ENCODE results near the gene CDC37.

The CDC37 gene

GRCh38 chr19:10403137-10404021 lies at the start of gene CDC37:
Gene CDC37, minus strand, starts transcription at chr19:10403542. Its CDS starts 63 bp downstream, at chr19:10403479.
- peak; percentile 98 for DNase-seq

GRCh38 chr19:10450853-10451609 lies 47.7 kb upstream of the CDC37 start:
- no peak for DNase-seq

- DNase-seq: no peak
These were observed 47.0 kb upstream of the CDC37 start for GRCh38 chr19:10450191-10450852.

GRCh38 chr19:10449037-10449436 lies 45.7 kb upstream of the CDC37 start:
- no peak for DNase-seq

- no peak for DNase-seq
These were observed 39.4 kb upstream of the CDC37 start for GRCh38 chr19:10442698-10443097.

GRCh38 chr19:10439588-10439987 lies 36.2 kb upstream of the CDC37 start:
- DNase-seq: no peak

GRCh38 chr19:10433131-10433536 lies 29.8 kb upstream of the CDC37 start:
- no peak for DNase-seq

- no peak for DNase-seq
These were observed 29.4 kb upstream of the CDC37 start for GRCh38 chr19:10432736-10433130.

GRCh38 chr19:10431943-10432735 lies 28.8 kb upstream of the CDC37 start:
- DNase-seq: peak; percentile 57

- peak; percentile 42 for DNase-seq
These were observed 28.1 kb upstream of the CDC37 start for GRCh38 chr19:10431254-10431942.

- no peak for DNase-seq
These were observed 27.3 kb upstream of the CDC37 start for GRCh38 chr19:10430505-10431253.

- DNase-seq: no peak
These were observed 25.6 kb upstream of the CDC37 start for GRCh38 chr19:10428996-10429381.

GRCh38 chr19:10427169-10427568 lies 23.8 kb upstream of the CDC37 start:
- DNase-seq: no peak

- DNase-seq: peak; percentile 69
These were observed 20.8 kb upstream of the CDC37 start for GRCh38 chr19:10424011-10424637.

GRCh38 chr19:10422846-10423245 lies 19.5 kb upstream of the CDC37 start:
- no peak for DNase-seq

GRCh38 chr19:10422046-10422461 lies 18.7 kb upstream of the CDC37 start:
- no peak for DNase-seq

- no peak for DNase-seq
These were observed 18.1 kb upstream of the CDC37 start for GRCh38 chr19:10421240-10422045.

GRCh38 chr19:10420444-10421239 lies 17.3 kb upstream of the CDC37 start, which contains the start of gene PDE4A:
Gene PDE4A, plus strand, starts transcription at chr19:10420538. Its CDS starts 227 bp downstream, at chr19:10420765.
- DNase-seq: peak; percentile 44
